ENCODE data around the gene FOS. TPM values are rescaled to one million over a fixed set of nuclear protein-coding genes. Genes with fewer than 3 reads are reported as not detected.

The FOS gene
- total RNA-seq, result 99.3 and 179 TPM in 2 replicates

GRCh38 chr14:75278422-75279152 lies at the start of gene FOS:
Gene FOS (plus strand): TSS chr14:75278828. CDS start chr14:75278983, 155 bp downstream.

Other genes starting within 250 kb of the FOS start
- 9.8 and 16.0 TPM in 2 replicates for gene MLH3, start 227.4 kb upstream of the FOS start, total RNA-seq
- gene ACYP1, start 214.8 kb upstream of the FOS start, total RNA-seq, result 9.7 and 11.1 TPM in 2 replicates
- 0.39 and 3.8 TPM in 2 replicates for gene ZC2HC1C, start 209.2 kb upstream of the FOS start, total RNA-seq
- 29.3 and 48.1 TPM in 2 replicates for gene NEK9, start 151.8 kb upstream of the FOS start, total RNA-seq
- gene TMED10, start 102.2 kb upstream of the FOS start, total RNA-seq, result 266 and 308 TPM in 2 replicates
- 41.8 and 47.2 TPM in 2 replicates for gene JDP2, start 149.2 kb downstream of the FOS start, total RNA-seq
- gene BATF, start 243.6 kb downstream of the FOS start, total RNA-seq, result not detected in 2 replicates

All from epithelial cell of alveolus of lung (primary cell).